ENCODE data around the gene PPP2R3B. TPM values are rescaled to one million over a fixed set of nuclear protein-coding genes. Genes with fewer than 3 reads are reported as not detected.

The PPP2R3B gene
- total RNA-seq, 1 donor from 2014 or later: 47.6 TPM

DNA sequence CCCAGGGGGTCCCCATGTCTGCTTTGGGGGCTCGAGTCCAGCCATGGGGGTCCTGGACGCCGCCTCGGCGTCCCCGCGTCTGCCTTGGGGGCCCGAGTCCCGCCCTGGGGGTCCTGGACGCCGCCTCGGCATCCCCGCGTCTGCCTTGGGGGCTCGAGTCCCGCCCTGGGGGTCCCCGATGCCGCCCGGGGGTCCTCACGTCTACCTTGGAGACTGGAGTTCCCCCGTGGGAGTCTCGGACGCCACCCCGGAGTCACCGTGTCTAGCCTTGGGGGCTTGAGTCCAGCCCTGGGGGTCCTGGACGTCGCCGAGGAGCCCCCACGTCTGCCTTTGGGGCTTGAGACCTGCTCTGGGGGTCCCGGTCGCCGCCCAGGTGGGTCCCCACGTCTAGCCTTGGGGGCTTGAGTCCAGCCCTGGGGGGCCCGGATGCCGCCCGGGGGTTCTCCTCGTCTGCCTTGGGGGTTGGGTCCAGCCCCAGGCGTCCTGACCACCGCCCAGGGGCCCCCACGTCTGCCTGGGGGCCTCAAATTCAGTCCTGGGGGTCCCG is 67.1 kb downstream of the PPP2R3B start:
- H3K4me3 Mint-ChIP-seq (ENCODE audit: low read depth): peak overlapping the region; percentile 89

DNA sequence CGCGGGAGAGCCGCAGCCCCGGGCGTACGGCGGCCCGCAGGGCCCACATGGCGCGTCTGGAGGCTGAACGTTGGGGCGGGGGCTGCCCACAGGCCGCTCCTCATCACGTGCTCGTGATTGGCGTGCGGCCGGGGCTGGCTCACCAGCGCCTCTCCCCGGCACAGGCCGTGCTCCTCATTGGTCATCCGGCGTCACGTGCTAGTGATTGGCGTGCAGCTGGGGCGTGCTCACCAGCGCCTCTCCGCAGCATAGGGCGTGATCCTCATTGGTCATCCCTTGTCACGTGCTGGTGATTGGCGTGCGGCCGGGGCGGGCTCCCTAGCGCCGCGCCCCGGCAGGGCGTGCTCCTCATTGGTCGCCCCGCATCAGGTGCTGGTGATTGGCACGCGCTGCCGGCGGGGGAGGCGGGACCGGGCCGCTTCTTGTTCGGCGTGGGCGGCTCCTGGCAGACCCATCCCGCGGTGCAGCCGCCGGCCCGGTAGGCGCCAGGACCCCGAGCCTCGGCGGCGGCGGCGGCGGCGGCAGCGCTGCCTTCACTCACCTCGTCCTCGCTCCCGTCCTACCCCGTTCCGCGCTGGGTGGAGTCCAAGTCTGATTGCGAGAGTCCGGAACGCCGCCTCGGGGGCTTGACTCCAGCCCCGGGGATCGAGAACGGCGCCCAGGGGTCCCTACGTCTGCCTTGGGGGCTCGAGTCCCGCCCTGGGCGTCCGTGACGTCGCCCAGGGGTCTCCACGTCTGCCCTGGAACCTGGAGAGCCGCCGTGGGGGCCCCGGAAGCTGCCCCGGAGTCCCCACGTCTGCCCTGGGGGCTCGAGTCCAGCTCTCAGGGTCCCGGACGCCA is 67.7 kb downstream of the PPP2R3B start, which contains the start of gene GTPBP6:
TSS of gene GTPBP6 (minus strand) at position 58 of the 840 bp plus-strand sequence. CDS start at position 49, 9 bp downstream.
- Mint-ChIP-seq H3K9me3 (no peaks in the 10 kb centered on the region), H3K4me3 (ENCODE audit: low read depth) (peak within 1 kb of the TSS; percentile 87), H3K36me3 (ENCODE audit: low read depth) (peaks cover 17% of the 10 kb centered on the region), H3K4me1 (ENCODE audit: low read depth) (peaks cover 22% of the 10 kb centered on the region), H3K27ac (peak within 1 kb of the TSS; percentile 95), H3K27me3 (ENCODE audit: low read depth) (no peaks in the 10 kb centered on the region)
- intact Hi-C loops (cut with micrococcal nuclease): loop anchor here (1.0 to 5.0 kb wide), 4 partner anchors 36 to 1273 kb away; partner anchors contain the start of genes AKAP17A and SLC25A6
- peak; percentile 99 for DNase-seq (ENCODE audit: low spot score)

More for the DNA sequence above, 67.1 kb downstream of the PPP2R3B start:
- peaks cover 22% of the 10 kb centered on the region for H3K4me1 Mint-ChIP-seq (ENCODE audit: low read depth)
- no peaks in the 10 kb centered on the region for H3K9me3 Mint-ChIP-seq
- intact Hi-C loops (cut with micrococcal nuclease): loop anchor here (2.0 to 5.0 kb wide), 2 partner anchors 1073 to 1273 kb away; partner anchors contain the start of genes AKAP17A and SLC25A6
- no peaks in the 10 kb centered on the region for H3K27me3 Mint-ChIP-seq (ENCODE audit: low read depth)
- peaks cover 12% of the 10 kb centered on the region for H3K36me3 Mint-ChIP-seq (ENCODE audit: low read depth)
- no peak for DNase-seq (ENCODE audit: low spot score)
- H3K27ac Mint-ChIP-seq: peak overlapping the region; percentile 86

DNA sequence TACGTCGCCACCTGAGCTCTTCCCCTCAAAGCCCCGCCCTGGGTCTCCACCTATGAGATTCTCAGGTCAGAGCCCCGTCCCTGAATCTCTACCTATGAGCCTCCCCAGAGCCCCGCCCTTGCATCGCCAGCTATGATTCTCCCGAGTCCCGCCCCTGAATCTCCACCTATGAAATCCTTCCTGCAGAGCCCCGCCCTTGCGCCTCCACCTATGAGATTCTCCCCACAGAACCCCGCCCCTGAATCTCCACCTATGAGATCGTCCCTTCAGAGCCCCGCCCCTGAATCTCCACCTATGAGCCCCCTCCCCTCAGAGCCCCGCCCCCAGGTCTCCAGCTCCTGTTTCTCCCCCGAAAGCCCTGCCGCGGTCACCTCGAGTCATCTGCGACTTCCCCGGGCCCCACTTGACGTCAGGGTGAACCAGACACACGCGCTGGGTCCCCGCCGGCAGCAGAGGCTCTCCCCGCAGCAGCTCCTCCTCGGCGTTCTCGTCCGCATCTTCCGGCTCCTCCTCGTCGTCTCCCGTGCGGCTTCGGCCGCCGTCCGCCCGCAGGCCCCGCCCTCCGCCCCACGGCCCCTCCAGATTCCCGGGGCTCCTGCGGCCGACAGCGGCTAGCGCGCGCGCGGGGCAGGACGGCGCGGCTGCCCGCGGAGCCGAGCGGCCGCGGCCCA is 68.5 kb downstream of the PPP2R3B start:
- intact Hi-C loops (cut with micrococcal nuclease): loop anchor here (1.0 to 5.0 kb wide), 4 partner anchors 35 to 1274 kb away; partner anchors contain the start of genes AKAP17A and SLC25A6
- Mint-ChIP-seq H3K27ac (peak overlapping the region; percentile 95), H3K36me3 (ENCODE audit: low read depth) (peaks cover 25% of the 10 kb centered on the region), H3K4me3 (ENCODE audit: low read depth) (peak overlapping the region; percentile 87), H3K9me3 (no peaks in the 10 kb centered on the region), H3K4me1 (ENCODE audit: low read depth) (peaks cover 18% of the 10 kb centered on the region), H3K27me3 (ENCODE audit: low read depth) (no peaks in the 10 kb centered on the region)
- DNase-seq (ENCODE audit: low spot score): peak; percentile 98

DNA sequence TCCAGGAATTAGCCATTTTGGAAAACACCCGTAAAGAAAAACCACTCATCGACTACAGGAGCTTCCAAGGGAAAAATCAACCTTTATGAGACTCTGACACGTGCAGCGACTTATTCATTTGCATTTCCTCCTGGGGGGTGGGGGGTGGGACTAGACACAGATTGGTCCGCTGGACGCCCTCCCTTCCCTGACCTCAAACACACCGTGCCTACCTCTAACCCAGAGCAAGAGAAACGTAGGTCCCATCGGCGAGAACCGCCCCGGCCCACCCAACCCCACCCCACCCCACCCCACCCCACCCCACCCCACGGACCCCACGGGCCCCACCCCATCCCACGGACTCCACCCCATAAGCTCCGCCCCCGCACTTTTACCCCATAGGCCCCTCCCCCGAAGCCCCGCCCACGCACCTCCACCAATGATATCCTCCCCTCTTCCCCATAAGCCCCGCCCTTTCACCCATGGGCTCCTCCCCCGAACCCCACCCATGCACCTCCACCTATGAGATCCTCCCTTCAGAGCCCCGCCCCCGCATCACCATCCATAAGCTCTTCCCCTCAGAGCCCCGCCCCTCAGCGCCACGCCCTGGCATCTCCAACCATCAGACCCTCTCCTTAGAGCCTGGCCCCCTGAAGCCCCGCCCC is 69.2 kb downstream of the PPP2R3B start:
- H3K9me3 Mint-ChIP-seq: no peaks in the 10 kb centered on the region

DNA sequence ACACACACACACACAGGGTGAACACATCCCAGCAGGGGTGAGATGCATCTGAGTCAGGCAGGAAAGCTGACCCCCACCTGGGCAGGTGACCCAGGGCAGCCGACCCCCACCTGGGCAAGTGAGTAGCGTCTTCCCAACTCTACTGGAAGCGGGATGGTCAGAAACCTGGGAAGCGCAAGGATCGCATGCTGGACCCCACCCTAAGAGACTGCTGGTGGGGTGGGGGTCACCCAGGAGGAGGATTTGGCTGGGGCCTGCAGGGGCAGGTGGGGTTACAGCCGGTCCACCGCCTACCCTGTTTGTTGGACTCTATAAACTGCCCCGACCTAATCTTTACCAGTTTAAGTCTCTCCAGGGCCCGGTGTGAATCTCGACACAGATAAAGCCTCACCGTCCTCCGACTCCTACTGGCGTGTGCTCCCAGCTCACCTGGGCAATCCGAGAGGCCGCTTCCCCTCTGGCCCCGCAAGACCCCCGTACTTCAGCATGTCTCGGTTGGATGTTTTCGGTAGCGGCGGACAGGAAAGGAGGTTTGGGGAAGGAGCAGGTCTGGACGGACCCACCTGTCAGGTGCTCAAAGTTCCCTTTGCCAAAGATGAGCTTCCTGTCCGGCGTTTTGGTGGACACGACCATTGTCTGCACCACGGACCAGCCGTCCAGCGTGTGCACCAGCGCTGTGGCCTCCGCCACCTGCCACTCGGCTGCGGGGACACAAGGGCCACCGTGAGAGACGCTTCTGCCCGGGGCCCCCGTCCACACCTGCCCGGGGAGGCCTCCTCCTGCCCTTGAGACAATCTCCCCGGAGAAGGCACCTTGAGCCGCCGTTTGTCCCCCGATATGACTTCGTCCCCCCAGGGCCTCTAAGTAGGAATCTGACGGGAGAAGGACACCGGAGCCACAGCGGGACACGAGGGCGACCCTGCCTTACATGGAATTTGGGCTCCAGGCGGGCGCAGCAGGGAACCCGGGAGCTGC is 70.1 kb downstream of the PPP2R3B start:
- Mint-ChIP-seq H3K4me1 (ENCODE audit: low read depth) (peaks cover 12% of the 10 kb centered on the region), H3K4me3 (ENCODE audit: low read depth) (peak overlapping the region; percentile 58), H3K9me3 (no peaks in the 10 kb centered on the region), H3K27ac (no peak overlapping the region), H3K27me3 (ENCODE audit: low read depth) (no peaks in the 10 kb centered on the region), H3K36me3 (ENCODE audit: low read depth) (peaks cover 34% of the 10 kb centered on the region)
- no peak for DNase-seq (ENCODE audit: low spot score)
- intact Hi-C loops (cut with micrococcal nuclease): loop anchor here (5.0 kb wide), 1 partner anchor 1276 kb away; the partner anchor contains the start of gene AKAP17A

More for the DNA sequence above, 69.2 kb downstream of the PPP2R3B start:
- Mint-ChIP-seq H3K27me3 (ENCODE audit: low read depth) (no peaks in the 10 kb centered on the region), H3K4me1 (ENCODE audit: low read depth) (peaks cover 14% of the 10 kb centered on the region), H3K4me3 (ENCODE audit: low read depth) (peak overlapping the region; percentile 87), H3K27ac (peak overlapping the region; percentile 95), H3K36me3 (ENCODE audit: low read depth) (peaks cover 27% of the 10 kb centered on the region)
- intact Hi-C loops (cut with micrococcal nuclease): loop anchor here (1.0 to 5.0 kb wide), 4 partner anchors 34 to 1275 kb away; partner anchors contain the start of genes AKAP17A and SLC25A6
- no peak for DNase-seq (ENCODE audit: low spot score)

DNA sequence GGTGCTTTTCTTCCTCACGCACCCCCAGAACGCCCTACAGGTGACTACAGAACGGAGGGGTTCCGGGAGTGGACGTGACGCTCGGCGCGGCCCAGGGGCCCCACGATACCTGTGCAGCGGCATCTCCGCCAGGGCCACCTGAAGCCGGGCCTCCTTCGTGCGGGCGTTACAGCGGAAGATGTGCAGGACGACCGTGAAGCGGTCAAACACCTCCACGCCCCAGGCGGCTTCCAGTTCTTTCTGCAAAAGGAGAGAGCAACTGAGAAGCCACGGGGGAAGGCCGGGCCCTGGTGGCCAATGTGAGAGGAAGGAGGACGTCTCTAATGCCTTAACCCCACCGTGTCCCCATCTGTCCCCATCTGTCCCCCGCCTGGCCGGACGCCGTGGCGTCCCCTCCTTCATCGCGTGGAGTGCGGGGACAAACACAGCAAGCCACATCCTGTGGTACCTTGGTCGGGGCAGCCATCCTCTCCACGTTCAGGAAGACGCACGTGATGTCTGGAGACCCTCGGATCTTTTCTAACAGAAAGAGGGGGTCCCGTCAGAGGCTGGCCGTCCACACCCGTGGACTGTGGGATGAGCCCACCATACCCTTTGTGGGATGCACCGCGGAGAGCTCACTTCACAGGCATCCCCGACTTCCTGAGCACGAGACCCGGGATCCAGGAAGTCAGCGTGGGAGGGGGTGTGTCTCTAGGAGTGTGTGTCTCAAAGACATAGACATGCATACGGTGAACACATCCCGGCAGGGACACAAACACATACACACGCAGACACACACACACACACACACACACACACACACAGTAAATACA is 71.7 kb downstream of the PPP2R3B start:
- no peaks in the 10 kb centered on the region for H3K9me3 Mint-ChIP-seq
- intact Hi-C loops (cut with micrococcal nuclease): loop anchor here (5.0 kb wide), 1 partner anchor 1277 kb away; the partner anchor contains the start of gene AKAP17A
- peaks cover 35% of the 10 kb centered on the region for H3K36me3 Mint-ChIP-seq (ENCODE audit: low read depth)
- no peaks in the 10 kb centered on the region for H3K27me3 Mint-ChIP-seq (ENCODE audit: low read depth)
- peaks cover 6% of the 10 kb centered on the region for H3K4me1 Mint-ChIP-seq (ENCODE audit: low read depth)
- no peak overlapping the region for H3K27ac Mint-ChIP-seq
- DNase-seq (ENCODE audit: low spot score): no peak
- H3K4me3 Mint-ChIP-seq (ENCODE audit: low read depth): no peak overlapping the region

DNA sequence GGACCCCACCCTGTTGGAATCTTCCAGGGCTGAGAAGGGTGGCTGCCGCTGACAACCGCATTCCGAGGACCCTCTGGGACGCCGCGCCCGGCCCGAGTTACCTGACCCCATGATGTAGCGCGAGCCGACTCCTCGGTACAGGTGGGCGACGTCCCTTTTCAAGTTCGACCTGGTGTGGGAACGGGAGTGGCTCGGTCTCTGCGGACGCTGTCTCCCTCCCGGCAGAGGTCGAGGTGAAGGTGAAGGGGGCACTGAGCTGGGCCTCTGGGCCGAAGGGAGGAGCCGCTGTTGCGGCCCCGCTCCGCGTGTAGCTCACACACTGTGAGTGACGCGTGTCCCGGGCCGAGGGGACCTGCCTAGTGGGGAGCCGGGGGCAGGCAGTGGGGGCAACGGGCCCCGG is 72.7 kb downstream of the PPP2R3B start:
- Mint-ChIP-seq H3K27me3 (ENCODE audit: low read depth) (no peaks in the 10 kb centered on the region), H3K4me1 (ENCODE audit: low read depth) (peaks cover 6% of the 10 kb centered on the region), H3K27ac (no peak overlapping the region), H3K36me3 (ENCODE audit: low read depth) (peaks cover 40% of the 10 kb centered on the region), H3K9me3 (no peaks in the 10 kb centered on the region), H3K4me3 (ENCODE audit: low read depth) (no peak overlapping the region)
- intact Hi-C loops (cut with micrococcal nuclease): no loop called here
- no peak for DNase-seq (ENCODE audit: low spot score)

DNA sequence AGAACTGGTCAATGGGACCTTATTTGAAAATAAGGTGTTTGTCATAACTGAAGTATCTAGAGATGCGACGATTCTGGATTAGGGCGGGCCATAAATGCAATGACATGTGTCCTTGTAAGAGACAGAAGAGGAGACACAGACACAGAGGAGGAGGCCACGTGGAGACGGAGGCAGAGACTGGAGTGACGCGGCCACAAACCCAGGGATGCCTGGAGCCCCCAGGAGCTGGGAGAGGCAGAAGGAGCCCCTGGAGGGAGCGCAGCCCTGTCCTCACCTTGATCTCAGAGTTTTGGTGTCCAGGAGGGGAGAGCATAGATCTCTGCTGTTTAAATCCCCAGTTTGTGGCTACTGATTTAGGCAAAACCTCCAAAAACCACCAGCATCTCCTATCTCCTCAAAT is 73.2 kb downstream of the PPP2R3B start:
- intact Hi-C loops (cut with micrococcal nuclease): no loop called here
- Mint-ChIP-seq H3K9me3 (no peaks in the 10 kb centered on the region), H3K4me3 (ENCODE audit: low read depth) (no peak overlapping the region), H3K4me1 (ENCODE audit: low read depth) (peaks cover 6% of the 10 kb centered on the region), H3K27me3 (ENCODE audit: low read depth) (no peaks in the 10 kb centered on the region), H3K36me3 (ENCODE audit: low read depth) (peaks cover 41% of the 10 kb centered on the region), H3K27ac (no peak overlapping the region)
- DNase-seq (ENCODE audit: low spot score): no peak

DNA sequence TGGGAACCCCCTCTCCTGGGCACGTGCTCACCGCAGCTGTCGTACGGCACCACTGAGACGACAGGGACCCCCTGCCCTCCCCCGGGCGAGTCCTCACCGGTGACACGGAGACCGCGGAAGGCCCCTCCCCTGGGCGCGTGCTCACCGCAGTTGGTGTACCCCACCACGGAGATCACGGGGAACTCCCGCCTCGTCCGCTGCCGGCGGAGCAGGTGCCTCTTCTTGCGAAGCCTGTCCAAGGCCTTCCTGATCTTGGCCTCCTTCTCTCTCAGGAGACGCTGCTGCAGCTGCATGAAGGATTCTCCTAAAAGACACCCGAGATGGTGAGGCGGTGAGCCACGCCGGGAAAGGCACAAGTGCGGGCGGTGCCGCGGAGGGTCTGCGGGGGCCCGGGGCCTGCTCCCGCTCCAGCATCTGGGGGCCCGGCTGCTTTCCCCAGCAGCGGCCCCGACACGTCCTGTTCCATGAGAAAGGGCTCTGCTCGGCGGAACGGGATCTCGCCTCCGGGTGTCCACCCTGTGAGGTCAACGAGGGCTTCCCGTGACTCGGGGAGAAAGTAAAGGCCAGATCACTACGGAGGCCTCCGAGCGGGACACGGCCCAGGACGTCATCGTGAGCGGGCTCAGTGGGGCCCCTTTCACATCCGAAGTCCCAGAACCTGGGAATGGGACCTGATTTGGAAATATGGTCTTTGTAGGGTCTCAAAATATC is 73.9 kb downstream of the PPP2R3B start:
- Mint-ChIP-seq H3K4me1 (ENCODE audit: low read depth) (peaks cover 2% of the 10 kb centered on the region), H3K9me3 (no peaks in the 10 kb centered on the region), H3K27ac (no peak overlapping the region), H3K4me3 (ENCODE audit: low read depth) (no peak overlapping the region), H3K27me3 (ENCODE audit: low read depth) (no peaks in the 10 kb centered on the region), H3K36me3 (ENCODE audit: low read depth) (peaks cover 44% of the 10 kb centered on the region)
- no peak for DNase-seq (ENCODE audit: low spot score)
- intact Hi-C loops (cut with micrococcal nuclease): no loop called here
